ENCODE data around the gene AFF1. TPM values are rescaled to one million over a fixed set of nuclear protein-coding genes. Genes with fewer than 3 reads are reported as not detected.
"Not testable (repeated sequence)": the region's sequence is repeated elsewhere in the genome, so short reads cannot be mapped to it uniquely, and the experiment has no call there.

AFF1 gene
- polyA plus RNA-seq, 1 donor (not counting 4 experiments of a cell fraction or from before 2014, with no cell fraction given): 14.4 TPM

GRCh38 chr4:86993909-86994681 is 59.3 kb downstream of the AFF1 start:
- dilution Hi-C loops (cut with MboI; ENCODE audit: extremely low pct_ligation_motif_present, low sequenced_read_pairs): no loop called here

GRCh38 chr4:86994686-86995085 is 59.9 kb downstream of the AFF1 start:
- Histone ChIP-seq H3K36me3 (ENCODE audit: control insufficient read depth in 2 of 2, extremely low read depth in 1 of 2, insufficient read depth in 2 of 2, low read length in 2 of 2) (peaks cover 0 to 2% of the 10 kb centered on the region in 2 experiments), H3K9me1 (ENCODE audit: control insufficient read depth, extremely low read depth, insufficient read depth, low read length) (no peaks in the 10 kb centered on the region), H3K4me1 (ENCODE audit: control insufficient read depth, extremely low read depth, insufficient read depth, low read length) (no peaks in the 10 kb centered on the region), H3K79me2 (ENCODE audit: control insufficient read depth, insufficient read depth, low read length) (peaks cover 7% of the 10 kb centered on the region), H3K27me3 (ENCODE audit: control insufficient read depth, extremely low read depth, insufficient read depth, low read length) (no peaks in the 10 kb centered on the region), H3K27ac (ENCODE audit: control insufficient read depth, insufficient read depth, low read length) (no peak overlapping the region), H4K20me1 (ENCODE audit: control insufficient read depth, extremely low read depth, insufficient read depth, low read length) (no peaks in the 10 kb centered on the region), H3K4me2 (ENCODE audit: control insufficient read depth, extremely low read depth, insufficient read depth, low read depth, low read length) (no peak overlapping the region), H2AFZ (ENCODE audit: control insufficient read depth, low read length) (no peak overlapping the region), H3K9ac (ENCODE audit: control insufficient read depth, extremely low read depth, insufficient read depth, low read length) (no peak overlapping the region), H3K4me3 (ENCODE audit: control insufficient read depth in 2 of 3, extremely low read depth in 1 of 3, insufficient read depth in 2 of 3, low read depth in 1 of 3, low read length in 3 of 3) (no peak overlapping the region), H3K9me3 (ENCODE audit: control insufficient read depth, low read depth, low read length) (no peaks in the 10 kb centered on the region)
- TF ChIP-seq EZH2 (IDR thresholded peaks at IDR 0.05; ENCODE audit: low read length) (no peak), CTCF (optimal IDR thresholded peaks at IDR 0.05 in 1 of 3, IDR thresholded peaks at IDR 0.05 in 1 of 3, conservative IDR thresholded peaks at IDR 0.05 in 1 of 3; ENCODE audit: extremely low read depth in 1 of 3, insufficient read depth in 2 of 3, low read length in 3 of 3) (no peak)
- no peak for FAIRE-seq
- DNase-seq (ENCODE audit: low read depth, low spot score): no peak
- dilution Hi-C loops (cut with MboI; ENCODE audit: extremely low pct_ligation_motif_present, low sequenced_read_pairs): no loop called here

More at GRCh38 chr4:86993909-86994681, 59.3 kb downstream of the AFF1 start:
- H3K4me1 ChIP-seq (ENCODE audit: control insufficient read depth, extremely low read depth, insufficient read depth, low read length): no peaks in the 10 kb centered on the region
- DNase-seq (ENCODE audit: low read depth, low spot score) (no peak), FAIRE-seq (no peak)
- H3K4me2 ChIP-seq (ENCODE audit: control insufficient read depth, extremely low read depth, insufficient read depth, low read depth, low read length): no peak overlapping the region
- H3K9me3 ChIP-seq (ENCODE audit: control insufficient read depth, low read depth, low read length): no peaks in the 10 kb centered on the region
- no peak overlapping the region for H3K4me3 ChIP-seq (ENCODE audit: control insufficient read depth in 2 of 3, extremely low read depth in 1 of 3, insufficient read depth in 2 of 3, low read depth in 1 of 3, low read length in 3 of 3)
- no peak overlapping the region for H3K27ac ChIP-seq (ENCODE audit: control insufficient read depth, insufficient read depth, low read length)
- no peaks in the 10 kb centered on the region for H3K9me1 ChIP-seq (ENCODE audit: control insufficient read depth, extremely low read depth, insufficient read depth, low read length)
- H2AFZ ChIP-seq (ENCODE audit: control insufficient read depth, low read length): no peak overlapping the region
- peaks cover 5% of the 10 kb centered on the region for H3K79me2 ChIP-seq (ENCODE audit: control insufficient read depth, insufficient read depth, low read length)
- no peaks in the 10 kb centered on the region for H4K20me1 ChIP-seq (ENCODE audit: control insufficient read depth, extremely low read depth, insufficient read depth, low read length)
- H3K9ac ChIP-seq (ENCODE audit: control insufficient read depth, extremely low read depth, insufficient read depth, low read length): no peak overlapping the region
- H3K36me3 ChIP-seq (ENCODE audit: control insufficient read depth in 2 of 2, extremely low read depth in 1 of 2, insufficient read depth in 2 of 2, low read length in 2 of 2): peaks cover 0 to 2% of the 10 kb centered on the region in 2 experiments
- TF ChIP-seq EZH2 (IDR thresholded peaks at IDR 0.05; ENCODE audit: low read length) (no peak), CTCF (optimal IDR thresholded peaks at IDR 0.05 in 1 of 3, IDR thresholded peaks at IDR 0.05 in 1 of 3, conservative IDR thresholded peaks at IDR 0.05 in 1 of 3; ENCODE audit: extremely low read depth in 1 of 3, insufficient read depth in 2 of 3, low read length in 3 of 3) (no peak)
- H3K27me3 ChIP-seq (ENCODE audit: control insufficient read depth, extremely low read depth, insufficient read depth, low read length): no peaks in the 10 kb centered on the region

- H3K27me3 ChIP-seq (ENCODE audit: control insufficient read depth, extremely low read depth, insufficient read depth, low read length); H4K20me1 ChIP-seq (ENCODE audit: control insufficient read depth, extremely low read depth, insufficient read depth, low read length); H2AFZ ChIP-seq (ENCODE audit: control insufficient read depth, low read length); H3K4me3 ChIP-seq (ENCODE audit: control insufficient read depth in 2 of 3, extremely low read depth in 1 of 3, insufficient read depth in 2 of 3, low read depth in 1 of 3, low read length in 3 of 3); DNase-seq (ENCODE audit: low read depth, low spot score); H3K9me3 ChIP-seq (ENCODE audit: control insufficient read depth, low read depth, low read length); H3K4me1 ChIP-seq (ENCODE audit: control insufficient read depth, extremely low read depth, insufficient read depth, low read length); H3K4me2 ChIP-seq (ENCODE audit: control insufficient read depth, extremely low read depth, insufficient read depth, low read depth, low read length); dilution Hi-C loops (cut with MboI; ENCODE audit: extremely low pct_ligation_motif_present, low sequenced_read_pairs); H3K9ac ChIP-seq (ENCODE audit: control insufficient read depth, extremely low read depth, insufficient read depth, low read length); H3K27ac ChIP-seq (ENCODE audit: control insufficient read depth, insufficient read depth, low read length); FAIRE-seq; H3K9me1 ChIP-seq (ENCODE audit: control insufficient read depth, extremely low read depth, insufficient read depth, low read length); H3K79me2 ChIP-seq (ENCODE audit: control insufficient read depth, insufficient read depth, low read length); H3K36me3 ChIP-seq (ENCODE audit: control insufficient read depth in 2 of 2, extremely low read depth in 1 of 2, insufficient read depth in 2 of 2, low read length in 2 of 2): not testable (repeated sequence)
Observed at GRCh38 chr4:86996510-86996909, 61.7 kb downstream of the AFF1 start.

Data from keratinocyte (primary cell).